Thyroid gland (tissue), 4 donors: ENCODE measurements around the gene MYO19.

Source experiments
- CTCF ChIP-seq, 6 experiments: fragments of 200-600 bp in 3 of 6; fragments of 450-650 bp in 3 of 6; sonication (generic) in 3 of 6; IDR thresholded peaks; one replicate each; pipeline ENCODE4 v1.5.1; 2016 to 2019; ENCODE audit warnings: antibody characterized with exemption in 6 of 6, mild to moderate bottlenecking in 2 of 6, inconsistent platforms in 1 of 6, moderate library complexity in 1 of 6
- POLR2A ChIP-seq, 2 donors: fragments of 450-650 bp; IDR thresholded peaks; one replicate each; pipeline ENCODE4 v1.6.1; 2017; ENCODE audit warnings: antibody characterized with exemption in 2 of 2, mild to moderate bottlenecking in 2 of 2, moderate library complexity in 1 of 2

- TF ChIP-seq POLR2A (IDR thresholded peaks at IDR 0.05) (no peak), CTCF (IDR thresholded peaks at IDR 0.05) (no peak)
Measured at GRCh38 chr17:36529121-36529520, 5.5 kb downstream of the MYO19 start.
